Fibroblast of skin of left quadriceps (primary cell): ENCODE results near the gene GPAT2.
"Not testable (repeated sequence)": the region's sequence is repeated elsewhere in the genome, so short reads cannot be mapped to it uniquely, and the experiment has no call there.

ENCODE experiments used
- DNase-seq, 2 experiments: peaks; one replicate each; pipeline ENCODE4 v3.0.0-alpha.2; 2013; ENCODE audit warnings: low read depth in 2 of 2

Gene GPAT2

DNA sequence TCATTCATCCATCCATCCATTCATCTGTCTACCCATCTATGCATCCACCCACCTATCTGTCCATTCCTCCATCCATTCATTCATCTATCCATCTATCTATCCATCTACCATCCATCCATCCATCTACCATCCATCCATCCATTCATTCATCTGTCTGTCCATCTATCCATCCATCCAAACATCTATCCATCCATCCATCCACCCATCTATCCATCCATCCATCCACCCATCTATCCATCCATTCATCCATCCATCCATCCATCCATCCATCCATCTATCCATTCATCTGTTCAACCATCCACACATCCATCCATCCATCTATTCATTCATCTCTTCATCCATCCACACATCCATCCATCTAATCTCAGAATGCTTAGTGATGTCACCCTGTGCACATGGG is 30.0 kb upstream of the GPAT2 start:
- not testable (repeated sequence) for DNase-seq

DNA sequence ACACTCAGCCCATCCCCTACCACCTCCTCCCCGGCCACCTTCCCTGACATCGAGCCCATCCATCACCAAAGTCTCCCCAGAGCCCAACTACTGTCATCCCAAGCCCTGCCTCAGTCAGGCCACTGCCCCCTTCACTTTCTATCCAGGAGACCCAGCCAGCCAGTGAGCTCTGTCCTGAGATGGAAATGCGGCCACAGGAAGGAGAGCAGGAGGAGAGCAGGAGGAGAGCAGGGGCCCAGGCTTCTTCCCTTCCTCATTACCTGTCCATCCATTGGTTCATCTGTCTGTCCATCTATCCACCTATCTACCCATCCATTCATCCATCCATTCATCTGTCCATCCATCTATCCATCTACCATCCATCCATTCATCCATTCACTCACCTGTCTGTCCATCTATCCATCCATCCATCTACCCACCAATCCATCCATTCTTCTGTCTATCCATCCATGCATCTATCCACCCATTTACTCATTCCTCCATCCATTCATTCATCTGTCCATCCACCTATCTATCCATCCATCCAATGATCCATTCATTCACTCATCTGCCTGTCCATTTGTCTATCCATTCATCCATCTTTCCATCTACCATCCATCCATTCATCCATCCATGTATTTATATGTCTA is 29.4 kb upstream of the GPAT2 start:
- not testable (repeated sequence) for DNase-seq

DNA sequence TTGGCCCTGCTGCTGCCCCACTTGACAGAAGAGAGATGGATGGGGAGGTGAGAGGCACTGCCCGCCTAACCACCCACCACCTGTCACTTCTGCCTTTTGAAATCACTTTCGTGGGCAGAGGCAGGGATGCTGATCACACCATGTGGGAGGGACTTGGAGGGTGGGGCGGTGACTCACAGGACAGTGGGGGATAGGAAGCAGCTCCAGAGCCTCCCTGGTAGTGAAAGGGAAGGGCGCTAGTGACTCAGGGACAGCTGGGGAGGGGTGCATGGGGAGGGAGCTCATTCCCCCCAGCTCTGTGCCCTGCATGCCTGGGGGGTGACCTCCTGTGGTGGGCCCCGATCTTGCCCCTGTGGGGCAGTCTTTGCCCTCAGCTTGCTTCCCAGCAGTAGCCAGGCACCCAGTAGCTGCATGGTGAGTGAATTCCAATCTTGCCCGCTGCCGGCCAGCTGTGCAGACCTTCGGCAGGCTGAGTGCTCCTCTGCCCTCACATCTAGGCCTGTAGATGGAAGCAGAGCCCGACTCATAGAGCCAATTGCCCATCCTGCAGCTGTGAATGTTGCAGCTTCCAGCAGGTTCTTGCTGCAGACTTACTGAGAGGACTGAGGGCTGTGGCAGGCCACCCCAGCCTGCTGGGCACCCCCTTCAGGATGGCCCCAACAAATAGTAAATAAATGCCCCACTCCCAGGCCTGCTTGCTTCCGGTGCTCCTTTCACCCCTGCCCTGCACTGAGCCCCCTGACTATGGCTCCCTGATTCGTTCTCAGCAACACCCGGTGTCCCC is 28.6 kb upstream of the GPAT2 start:
- peak; percentile 22 to 24 for DNase-seq

DNA sequence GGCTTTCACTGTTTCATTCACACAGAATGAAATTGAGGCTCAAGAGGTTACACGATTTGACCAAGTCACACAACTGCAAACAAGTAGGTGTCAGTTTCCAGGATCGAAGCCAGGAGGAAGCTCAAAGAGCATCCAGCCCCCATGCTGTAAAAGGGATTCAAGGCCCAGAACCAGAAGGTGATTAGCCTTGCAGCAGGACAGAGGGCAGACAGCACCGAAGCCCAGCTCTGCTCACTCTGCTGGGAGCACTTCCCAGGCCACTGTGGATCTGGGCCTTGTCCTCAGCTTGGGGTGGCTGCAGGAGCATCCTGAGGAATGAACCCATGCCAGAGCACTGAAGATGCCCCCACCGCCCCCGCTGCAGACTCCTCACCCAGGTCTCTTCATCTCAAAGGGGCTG is 27.8 kb upstream of the GPAT2 start:
- not testable (repeated sequence) for DNase-seq

DNA sequence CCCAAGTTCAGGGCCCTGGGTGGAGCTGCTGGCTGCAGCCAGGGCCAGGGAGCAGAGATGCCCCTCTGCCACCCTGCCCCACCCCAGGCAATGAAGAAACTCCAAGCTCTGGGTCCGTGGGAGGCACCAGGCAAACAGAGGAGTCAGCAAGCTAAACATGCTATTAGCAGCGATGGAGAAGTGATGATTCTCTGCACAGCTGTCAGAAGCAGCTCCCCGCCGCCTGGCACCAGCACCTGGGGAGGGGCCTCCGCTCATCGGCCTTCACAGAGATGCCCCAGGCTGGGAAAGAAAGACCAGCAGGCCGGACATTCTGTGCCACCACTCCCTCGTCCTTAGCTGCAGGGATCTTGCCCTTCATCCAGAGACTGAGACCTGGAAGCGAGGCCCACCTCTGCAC is 27.2 kb upstream of the GPAT2 start:
- DNase-seq: not testable (repeated sequence)

DNA sequence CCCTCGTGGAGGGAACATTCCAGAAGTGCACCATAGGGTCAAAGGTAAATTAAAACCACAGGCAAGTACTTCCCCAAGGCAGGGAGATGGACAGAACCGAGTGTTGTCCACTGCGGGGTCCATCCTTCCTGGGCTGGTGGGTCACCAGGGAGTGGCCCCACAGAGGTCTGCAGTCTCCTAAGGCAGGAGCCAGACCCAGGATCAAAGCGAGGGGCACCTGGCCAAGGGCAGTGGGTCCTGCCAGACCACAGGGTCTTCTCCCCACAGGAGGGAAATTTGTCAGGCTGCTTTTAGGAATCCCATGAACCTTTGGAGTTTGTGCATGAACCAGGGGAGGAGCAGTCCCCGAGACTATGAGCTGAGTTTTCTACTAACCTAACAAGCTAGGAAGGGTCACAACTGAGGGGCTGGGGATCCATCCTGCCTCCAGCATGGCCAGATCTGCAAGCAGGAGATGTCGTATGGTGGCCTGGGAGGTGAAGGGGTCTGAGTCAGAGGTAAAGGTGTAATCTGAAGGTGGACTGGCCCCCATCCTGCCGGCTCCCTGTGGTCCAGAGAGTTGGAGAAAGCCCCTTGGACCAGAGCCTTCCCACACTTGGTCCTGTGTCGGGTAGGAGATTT is 26.6 kb upstream of the GPAT2 start:
- not testable (repeated sequence) for DNase-seq

DNA sequence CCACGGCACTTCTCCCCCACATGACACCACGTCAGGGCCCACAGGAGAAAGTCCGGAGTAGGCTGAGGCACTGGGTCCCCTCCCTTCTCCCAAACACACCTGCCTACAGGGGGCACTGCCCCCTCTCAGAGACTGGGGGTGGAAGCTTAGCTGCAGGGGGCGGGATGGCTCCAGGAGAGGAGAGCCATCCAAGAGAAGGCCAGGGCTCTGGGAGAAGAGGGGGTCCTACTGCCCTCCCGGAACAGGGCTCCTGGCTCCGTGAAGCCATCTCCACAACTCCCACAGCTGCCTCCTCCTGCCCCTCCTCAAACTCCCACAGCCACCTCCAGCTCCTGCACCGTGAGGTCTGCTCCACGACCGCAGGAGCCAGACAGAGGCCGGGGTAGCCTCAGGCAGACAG is 25.6 kb upstream of the GPAT2 start:
- not testable (repeated sequence) for DNase-seq

DNA sequence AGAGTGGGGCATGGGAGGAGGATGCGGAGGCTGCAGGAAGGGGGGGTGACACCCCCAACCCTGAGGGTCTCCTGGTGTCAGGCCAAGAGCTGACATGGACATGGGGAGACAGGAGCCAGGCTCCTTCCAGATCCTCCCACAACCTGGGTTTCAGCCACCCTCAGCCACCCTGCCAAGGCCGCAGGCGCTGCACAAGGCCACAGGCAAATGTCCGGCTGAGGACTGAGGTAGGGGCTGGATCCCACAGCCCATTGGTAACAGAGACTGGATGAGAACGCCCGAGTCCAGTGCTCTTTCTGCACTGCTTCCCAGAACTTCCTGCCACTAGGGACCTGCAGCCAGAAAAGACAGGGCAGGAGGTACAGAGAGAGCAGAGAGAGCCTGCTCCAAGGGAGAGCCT is 24.7 kb upstream of the GPAT2 start:
- DNase-seq: not testable (repeated sequence)

DNA sequence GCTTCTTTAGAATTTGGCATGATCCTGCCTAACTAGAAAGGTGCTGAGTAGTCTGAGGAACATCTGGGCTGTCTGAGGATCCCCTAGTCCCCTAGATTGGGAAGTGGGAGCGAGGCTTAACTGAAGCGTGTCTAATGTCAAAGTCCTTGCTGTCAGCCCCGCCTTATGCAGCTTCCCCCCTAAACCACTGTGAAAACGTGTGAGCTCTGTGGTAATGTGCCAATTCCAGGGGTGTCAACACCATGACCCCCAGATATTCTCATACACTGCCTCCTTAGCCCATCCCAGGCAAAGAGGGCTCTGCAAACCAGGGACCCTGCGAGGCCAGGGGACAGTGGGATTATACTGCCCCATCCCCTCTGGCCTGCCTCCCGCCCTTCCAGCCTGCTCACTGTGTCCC is 21.1 kb upstream of the GPAT2 start:
- not testable (repeated sequence) for DNase-seq

DNA sequence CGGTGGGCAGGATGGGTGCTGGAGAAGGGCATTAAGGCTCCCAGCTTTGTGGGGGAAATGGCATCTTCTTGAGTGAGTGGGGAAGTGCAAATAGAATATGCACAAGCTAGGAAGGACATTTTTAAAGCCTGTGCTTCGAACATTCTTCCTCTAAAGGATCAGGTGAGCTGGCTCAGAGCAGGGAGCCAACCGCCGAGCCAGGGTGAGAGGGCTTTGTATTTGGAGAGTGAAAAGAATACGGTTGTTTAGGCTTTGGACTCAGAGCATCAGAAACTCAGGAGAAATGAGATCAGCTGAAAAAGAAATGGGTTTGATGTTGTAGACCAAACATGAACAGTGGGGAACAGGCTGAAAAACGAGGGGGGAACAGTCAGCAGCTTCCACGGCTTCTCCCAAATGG is 19.8 kb upstream of the GPAT2 start:
- DNase-seq: not testable (repeated sequence)

DNA sequence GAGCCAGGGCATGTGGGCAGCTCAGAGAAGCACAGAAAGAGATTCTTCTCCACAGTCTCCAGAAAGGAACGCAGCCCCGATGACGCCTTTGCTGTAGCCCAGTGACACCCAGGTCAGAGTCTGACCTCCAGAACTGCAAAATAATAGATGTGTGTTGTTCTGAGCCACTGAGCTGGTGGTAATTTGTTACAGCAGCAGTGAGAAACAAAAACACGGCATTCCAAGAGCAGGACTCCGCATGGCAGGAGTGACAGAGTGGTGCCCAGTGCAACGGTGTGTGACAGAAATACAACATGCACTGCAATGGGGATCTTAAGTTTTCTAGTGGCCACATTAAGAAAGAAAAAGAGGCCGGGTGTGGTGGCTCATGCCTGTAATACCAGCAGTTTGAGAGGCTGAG is 18.7 kb upstream of the GPAT2 start:
- DNase-seq: not testable (repeated sequence)

DNA sequence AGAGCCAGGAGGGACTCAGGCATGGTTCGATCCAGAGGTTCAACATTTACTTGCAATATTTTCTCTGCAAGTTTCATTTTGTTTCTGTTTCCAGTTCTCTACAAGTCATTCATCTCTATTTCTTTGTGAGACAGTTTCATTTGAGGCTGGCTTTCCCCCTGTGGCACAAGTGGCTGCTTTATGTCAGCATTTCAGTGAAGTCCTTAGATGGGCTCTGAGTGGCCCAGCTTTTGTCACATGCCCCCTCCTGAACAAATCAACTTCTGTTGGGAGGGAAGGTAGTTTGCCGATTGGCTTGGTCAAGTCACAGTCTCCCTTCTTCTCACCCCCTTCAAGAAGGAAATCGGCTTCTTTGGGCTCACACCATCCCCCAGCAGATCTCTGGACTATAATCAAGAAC is 17.9 kb upstream of the GPAT2 start:
- DNase-seq: not testable (repeated sequence)

DNA sequence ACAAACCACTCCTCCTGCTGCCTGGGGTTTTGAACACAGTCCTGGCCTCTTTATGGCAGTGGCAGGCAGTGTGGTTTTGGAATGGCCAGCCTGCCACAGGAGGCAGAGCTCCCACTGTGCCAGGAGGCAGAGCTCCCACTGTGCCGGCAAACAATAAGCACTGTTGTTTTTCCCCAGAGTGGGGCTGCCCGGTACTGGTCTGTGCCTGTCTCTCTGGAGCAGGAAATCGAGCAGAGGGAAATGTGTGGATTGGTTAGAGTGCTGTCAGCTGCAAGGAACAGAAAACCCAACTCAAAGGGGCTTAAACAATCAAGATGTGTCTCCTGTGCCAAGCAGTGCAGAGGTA is 15.2 kb upstream of the GPAT2 start:
- DNase-seq: not testable (repeated sequence)

DNA sequence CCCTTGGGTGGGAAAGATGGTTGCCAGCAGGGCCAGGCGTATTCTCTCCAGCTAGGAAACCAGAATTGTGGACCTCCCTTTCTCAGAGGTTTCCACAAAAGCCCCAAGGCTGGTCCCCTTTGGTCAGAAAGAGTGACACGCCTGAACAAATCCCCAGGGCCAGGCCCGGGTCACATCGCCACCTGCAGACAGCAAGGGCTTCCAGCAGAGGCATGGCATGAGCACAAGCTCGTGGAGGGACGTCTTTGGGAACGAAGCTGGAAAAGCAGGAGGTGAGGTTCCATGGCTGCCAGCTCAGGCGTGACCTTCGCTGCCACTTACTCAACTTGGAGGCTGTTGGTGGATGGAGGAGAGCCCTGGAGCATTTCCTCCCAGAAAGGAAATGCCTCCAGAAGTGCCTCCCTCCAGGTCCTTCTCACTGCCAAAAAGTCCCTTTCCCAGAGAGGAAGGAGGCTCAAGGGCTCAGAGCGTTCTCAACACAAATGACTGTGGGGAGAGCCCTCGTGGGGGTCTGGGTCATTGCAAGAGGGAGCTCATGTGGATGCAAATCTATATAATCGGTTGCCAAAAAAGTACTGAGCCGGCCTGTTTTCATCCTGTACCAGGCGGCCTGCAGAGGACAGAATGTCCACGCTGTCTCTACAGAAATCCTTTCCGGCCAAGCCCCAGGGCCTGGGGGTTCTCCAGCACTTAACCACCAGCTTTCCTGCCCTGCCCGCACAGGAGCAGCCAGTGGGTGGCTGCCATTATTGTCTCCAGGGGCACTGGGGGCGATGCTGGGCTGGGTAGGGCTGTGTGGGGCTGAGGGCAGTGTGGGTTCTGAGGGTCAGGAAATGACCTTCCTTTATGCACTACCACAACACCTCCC is 14.6 kb upstream of the GPAT2 start:
- not testable (repeated sequence) for DNase-seq

DNA sequence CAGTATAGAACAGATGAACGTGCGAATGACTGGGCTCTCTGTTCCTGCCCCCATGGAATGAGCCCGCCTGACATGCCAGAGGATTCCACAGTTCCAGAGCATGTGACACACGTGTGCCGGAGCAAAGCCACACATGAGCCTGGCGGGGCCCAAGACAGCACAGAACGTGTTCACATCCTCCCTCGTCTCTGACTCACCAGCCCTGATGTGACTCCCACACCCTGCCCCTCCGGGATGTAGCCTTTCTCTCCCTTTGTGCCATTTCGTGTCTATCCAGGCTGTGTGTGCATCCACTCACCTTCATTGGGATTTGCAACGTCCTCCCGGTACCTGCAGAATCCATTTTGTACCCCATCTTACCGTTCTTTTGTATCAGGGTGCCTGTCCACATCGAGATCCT is 838 bp upstream of the GPAT2 start:
- not testable (repeated sequence) for DNase-seq

DNA sequence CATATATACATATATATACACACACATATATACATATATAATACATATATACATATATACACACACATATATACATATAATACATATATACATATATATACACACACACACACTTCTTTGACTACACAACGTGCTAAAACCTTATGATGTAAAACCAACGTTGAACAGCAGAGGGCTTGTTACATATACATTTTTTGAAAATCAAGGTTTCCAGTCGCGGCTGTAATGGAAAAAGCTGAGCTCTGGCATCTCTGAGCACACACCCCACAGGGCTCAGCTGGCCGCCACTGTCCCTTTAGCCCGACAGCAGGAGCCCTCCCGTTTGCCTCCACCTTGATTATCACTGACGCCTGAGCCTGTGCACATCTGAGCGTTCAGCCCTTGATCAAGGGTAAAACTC is 719 bp downstream of the GPAT2 start:
- DNase-seq: not testable (repeated sequence)

DNA sequence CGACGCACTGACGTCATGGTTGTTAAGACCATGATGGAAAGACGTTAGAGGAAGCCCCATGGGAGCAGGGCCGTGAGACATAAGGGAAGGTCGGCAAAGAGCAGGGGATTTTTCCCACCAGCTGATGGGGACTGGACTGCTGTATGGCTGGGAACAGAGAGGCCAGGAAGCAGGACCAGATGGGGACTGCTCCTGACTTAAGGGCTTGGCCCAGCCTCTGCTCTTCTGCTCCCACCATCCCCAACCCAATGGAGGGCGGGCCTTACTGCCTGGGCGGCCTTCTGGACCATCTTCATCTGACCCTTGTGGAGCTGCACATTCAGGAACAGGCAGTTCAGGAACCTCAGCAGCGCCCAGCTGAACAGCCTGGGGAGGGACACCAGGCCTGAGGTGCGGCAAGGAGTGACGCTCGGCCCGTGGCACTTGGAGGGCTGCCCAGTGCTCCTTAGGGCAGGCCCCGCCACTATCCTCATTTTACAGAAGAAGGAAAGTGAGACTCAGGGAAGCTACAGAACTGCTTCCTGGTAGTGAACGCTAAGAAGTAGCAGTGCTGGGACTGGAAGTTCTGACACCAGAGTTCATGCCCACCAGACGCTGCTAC is 6.9 kb downstream of the GPAT2 start:
- not testable (repeated sequence) for DNase-seq

DNA sequence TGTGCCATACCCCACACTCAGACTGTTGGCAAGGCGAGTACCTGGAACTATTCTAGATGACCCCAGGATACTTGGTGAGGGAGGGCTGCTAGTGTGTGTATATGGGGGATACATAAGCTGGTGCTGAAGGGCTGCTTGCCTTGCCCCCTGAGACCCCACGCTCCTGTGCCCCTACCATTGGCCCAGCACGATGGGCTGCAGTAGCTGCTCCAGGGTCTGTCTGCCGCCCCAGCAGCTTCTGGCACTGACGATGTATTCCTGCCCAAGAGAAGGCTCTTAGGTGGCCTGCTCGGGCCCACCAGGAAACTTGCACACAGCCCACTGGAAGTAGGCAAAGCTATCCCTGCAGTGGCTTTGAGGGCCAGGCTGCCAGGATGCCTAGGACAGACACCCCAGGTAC is 9.0 kb downstream of the GPAT2 start:
- DNase-seq: not testable (repeated sequence)

DNA sequence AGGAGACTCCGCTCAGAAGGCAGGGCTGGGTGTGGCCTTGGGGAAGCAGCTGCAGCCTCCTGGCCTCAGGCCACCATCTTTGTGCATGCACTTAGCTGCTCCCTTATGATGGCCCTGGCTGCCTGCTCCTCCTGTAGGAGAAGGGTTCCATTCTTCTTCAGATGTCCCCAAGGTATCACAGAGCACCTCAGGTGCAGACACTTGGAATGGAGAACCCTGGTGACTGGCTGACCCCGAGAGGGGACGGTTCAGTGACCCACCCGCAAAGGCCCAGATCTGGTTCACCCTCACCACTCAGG is 9.6 kb downstream of the GPAT2 start:
- no peak for DNase-seq

DNA sequence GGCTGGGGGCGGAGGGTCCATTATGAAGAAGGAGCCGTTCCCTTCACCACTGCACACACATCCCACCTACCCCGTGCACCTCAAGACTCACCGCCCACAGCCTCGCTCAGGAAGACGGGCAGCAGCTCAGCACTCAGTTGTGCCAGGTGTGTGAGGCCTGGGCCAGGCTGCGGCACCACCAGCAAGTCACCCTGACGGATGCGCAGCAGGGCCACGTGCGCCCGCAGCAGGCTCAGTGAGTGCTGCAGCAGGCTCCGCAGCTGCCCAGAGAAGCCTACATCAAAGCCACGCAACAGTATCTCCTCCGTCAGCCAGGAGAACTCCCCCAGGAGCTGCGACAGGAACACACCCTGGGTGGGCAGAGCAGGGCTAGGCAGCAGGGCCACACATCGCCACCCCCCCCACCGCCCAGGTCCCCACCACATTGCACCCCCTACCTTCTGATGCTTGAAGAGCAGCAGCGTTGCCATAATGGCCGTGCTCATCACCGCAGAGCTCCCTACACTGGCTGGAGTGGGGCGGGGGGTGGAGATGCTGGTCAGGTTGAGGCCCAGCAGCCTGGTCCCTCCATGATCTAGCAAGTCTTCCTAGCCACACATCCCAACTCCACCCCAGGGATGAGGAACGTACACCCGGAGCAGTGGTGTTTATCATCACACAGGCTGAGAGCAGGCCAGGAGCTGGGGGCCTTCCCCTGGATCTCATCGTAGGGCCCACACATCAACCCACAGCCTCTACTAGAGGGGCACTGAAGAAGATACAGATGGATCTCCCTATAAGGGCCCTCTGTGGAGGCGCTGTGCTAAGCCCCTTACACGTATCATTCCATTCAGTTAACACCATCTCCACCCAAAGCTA is 10.2 kb downstream of the GPAT2 start:
- DNase-seq: no peak

DNA sequence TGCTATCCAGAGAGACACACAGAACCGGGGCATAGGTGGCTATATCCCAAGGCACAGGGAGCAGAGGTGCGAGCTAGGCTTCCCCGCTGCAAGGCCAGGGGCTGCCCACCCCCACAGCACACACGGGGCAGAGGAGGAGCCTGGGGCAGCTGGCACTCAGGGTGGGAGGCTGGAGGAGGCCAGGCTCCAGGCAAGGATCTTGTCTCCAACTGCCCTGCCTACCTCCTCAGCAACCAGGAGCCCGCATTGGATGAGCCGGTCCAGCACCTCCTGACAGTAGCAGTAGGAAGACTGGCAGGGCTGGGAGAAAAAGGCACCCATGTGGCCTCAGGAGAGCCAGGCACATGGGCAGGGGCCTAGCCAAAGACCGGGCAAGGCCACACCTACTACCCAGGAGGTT is 11.0 kb downstream of the GPAT2 start:
- DNase-seq: not testable (repeated sequence)
